Activated T-cell treated with anti-CD3 and anti-CD28 coated beads, Interleukin-2, amount 50 U/mL, for 1 hour (primary cell): ENCODE data around the gene PRMT9.

Experiments used
- DNase-seq: peaks from one replicate; pipeline ENCODE4 v3.0.0-alpha.2; 2020

Gene PRMT9

DNA sequence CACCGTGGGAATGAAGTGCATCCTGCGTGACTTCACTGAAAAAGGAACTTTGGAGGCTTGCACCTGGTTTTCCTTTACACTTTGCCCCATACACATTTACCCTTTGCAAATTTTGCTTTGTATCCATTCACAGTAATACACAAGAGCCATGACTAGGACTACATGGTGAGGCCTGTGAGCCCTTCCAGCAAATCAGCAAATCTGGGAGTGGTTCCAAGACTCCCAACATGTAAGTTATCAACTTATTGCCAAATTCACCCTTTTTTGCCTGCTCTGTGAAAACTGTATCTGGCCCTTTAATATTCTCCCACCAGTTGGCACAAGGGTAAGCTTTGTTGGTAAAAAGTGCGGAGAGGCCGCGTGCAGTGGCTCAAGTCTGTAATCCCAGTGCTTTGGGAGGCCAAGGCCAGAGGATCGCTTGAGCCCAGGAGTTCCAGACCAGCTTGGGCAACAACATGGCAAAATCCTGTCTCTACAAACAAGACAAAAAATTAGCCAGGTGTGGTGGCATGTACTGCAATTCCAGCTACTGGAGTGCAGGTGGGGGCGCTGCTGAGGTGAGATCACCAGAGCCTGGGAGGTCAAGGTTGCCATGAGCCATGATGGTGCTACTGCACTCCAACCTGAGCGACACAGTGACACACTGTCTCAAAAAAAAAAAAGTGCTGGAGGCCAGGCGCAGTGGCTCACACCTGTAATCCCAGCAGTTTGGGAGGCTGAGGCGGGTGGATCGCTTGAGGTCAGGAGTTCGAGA lies 5.0 kb downstream of the PRMT9 start:
- DNase-seq: peak; percentile 27

DNA sequence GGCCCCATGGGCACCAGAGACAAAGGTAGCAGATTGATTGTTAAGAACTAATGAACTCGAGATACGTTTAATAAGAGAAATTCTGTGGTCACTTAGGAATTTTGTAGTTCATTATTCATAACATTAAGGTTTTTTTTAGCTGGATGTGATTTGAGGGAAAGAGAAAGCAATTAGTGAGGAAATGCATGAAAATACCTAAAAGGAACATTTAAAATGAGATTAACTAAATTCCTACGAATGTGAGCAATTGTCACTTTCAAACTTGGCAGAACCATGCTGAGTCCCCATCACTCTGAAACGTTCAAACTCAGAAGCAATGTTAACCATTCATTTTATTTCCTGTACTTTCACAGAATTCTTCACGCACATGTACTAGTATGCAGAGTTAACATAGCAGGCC lies 5.9 kb downstream of the PRMT9 start:
- DNase-seq: no peak

DNA sequence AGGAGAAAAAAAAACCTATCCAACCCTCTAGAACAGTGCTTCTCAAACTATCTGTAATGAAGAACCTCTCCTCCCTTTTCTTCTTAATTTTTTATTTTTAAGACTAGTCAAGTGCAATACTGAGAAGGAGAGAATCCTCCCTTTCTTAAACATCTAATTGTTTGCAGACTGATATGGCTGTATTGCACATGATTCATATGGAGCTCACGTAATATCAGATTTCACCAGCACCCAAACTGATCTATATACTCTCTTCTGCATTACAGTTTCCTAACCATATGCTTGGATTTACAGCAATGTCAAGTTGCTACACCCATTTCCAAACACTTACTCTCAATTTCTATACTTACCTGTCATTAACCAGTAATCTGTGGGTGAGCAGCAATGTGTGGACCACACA lies 9.5 kb downstream of the PRMT9 start:
- DNase-seq: no peak

DNA sequence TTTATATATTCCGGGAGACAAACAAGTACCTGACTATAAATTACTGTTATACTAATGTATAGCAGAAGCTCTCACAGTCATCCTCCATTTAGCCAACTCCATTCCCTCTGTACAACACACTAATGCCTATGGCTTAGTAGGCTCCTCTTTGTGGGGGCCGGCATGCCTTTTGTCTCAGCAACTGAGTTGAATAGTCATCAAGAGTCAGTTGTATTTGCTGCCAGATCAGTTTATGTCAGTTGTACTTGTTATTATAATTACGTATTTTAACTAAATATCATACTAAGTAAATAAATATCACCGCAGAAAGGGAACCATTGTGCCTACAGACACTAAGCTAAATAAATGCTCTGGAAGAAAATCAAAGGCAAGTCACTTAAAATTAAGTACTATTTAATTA lies 9.9 kb downstream of the PRMT9 start:
- DNase-seq: no peak

DNA sequence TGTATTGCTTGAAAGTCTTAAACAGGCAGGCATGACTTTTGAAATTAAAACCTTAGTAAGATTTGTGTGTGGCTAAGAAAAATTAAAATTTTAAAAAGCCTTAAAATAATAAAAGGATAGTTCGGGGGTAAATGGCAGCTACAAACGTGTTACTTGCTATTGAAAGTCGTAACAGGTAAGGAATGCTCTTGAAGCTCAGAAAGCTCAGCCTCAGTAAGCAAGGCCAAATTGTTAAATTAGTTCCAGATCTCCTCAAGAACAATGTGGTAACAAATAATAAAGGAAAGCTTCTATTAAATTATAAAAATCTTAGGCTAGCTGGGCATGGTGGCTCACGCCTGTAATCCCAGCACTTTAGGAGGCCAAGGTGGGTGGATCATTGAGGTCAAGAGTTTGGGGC lies 25.5 kb downstream of the PRMT9 start:
- no peak for DNase-seq

DNA sequence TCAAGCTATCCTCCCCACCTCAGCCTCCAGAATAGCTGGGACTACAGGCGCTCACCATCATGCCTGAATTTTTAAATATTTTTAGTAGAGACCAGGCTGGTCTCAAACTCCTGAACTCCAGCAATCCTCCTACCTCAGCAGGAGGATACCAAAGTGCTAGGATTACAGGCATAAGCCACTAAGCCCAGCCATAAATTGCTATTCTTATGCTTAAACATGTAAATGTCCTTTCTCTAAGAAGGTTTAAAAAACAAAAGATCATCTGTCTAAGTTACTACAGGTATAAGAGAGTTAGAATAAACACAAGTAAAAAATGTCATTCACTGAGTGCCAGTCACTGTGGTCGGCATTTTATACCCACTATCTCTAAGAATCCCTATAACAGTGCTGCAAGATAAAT lies 28.3 kb downstream of the PRMT9 start:
- DNase-seq: no peak

DNA sequence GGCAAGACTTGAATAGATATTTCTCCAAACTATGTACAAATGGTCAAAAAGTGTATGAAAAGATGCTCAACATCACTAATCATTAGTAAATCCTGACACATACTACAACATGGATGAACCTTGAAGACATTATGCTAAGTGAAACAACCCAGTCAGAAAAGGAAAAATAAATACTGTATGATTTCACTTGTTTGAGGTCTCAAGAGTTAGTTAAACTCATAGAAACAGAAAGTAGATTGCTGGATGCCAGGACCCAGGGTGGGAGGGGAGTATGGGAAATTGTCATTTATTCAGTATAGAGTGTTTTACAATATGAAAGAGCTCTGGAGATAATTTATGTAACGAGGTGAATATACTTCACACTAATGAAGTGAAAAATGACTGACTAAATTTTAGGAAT lies 32.4 kb downstream of the PRMT9 start:
- no peak for DNase-seq

DNA sequence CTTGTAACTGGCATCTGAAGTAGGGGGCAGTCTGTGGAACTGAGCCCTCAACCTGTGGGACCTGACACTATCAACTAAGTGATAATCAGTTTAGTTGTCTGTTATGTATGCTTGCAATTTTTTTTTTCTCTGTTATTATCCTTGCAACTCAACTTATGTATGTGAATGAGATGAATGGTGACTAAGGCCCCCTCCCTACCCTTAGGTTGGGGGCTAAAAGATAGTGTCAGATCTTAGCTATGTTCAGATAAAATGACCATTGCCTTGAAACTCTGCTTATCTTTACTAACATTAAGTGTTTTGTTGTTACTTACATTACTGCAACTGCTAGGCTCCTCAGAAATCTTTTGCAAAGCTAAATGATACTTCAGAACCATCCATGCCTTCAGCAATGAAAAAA lies 35.3 kb downstream of the PRMT9 start:
- no peak for DNase-seq

DNA sequence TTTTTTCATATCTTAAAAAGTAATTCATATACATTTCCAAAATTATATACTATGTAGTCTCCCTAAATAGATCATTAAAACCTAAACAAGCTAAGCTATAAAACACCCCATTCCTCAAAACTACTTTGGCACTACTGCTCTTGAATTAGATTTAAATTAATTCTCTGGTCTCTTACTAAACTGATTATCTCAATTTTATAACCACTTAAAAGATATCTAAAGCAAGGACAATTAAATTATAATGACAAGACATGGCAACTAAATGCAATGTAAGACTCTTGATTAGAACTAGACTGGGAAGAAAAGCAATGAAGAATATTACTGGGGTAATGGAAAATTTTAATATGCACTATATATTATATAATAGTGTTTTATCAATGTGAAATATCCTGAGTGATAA lies 38.9 kb downstream of the PRMT9 start:
- DNase-seq: no peak

DNA sequence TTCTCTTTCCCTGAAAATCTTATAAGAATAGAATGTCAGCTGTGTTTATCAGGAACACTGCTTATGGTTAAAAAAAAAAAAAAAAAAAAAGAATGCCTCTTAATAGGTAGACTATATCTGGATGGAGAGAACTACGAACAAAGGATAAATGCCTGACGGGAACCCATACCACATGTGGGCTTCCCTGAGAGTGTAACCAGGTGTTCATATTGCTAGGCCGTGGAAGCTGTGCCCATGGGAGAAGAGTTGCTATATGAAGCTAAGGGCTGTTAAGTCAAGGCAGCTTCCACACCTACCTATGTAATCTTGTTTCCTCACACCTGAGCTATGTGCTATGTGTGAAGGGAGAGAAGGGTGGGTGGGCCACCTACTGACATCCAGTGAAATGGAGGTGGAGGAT lies 39.5 kb downstream of the PRMT9 start:
- DNase-seq: no peak

DNA sequence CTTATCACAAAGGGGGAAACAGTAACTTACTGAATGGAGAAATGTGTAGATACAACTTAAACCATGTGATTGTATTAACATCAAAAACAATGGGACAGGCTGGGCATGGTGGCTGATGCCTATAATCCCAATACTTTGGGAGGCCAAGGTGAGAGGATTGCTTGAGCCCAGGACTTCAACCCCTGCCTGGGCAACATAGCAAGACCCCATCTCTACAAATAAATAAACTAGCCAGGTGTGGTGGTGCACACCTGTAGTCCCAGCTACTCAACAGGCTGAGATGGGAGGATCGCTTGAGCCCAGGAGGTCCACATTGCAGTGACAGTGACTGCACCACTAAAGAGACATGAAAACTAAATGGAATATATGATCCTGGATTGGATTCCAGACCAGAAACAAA lies 40.3 kb downstream of the PRMT9 start:
- DNase-seq: no peak

DNA sequence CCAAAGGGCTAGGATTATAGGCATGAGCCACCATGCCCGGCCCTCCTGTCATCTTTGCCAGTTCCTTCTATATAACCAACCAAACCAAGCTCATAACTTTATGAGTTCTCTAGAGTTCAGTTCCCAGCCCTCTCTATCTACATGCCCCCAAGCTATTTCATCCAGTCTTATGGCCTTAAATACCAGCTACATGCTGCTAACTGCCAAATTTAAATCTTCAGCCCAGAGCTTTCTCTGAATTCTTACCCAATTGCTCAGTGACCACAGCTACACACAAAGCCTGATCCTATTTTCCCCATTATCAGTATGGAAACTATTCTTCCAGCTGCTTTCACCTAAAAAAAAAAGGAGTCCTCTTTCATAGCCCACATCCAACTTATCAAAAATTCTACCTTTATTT lies 43.6 kb downstream of the PRMT9 start:
- no peak for DNase-seq

DNA sequence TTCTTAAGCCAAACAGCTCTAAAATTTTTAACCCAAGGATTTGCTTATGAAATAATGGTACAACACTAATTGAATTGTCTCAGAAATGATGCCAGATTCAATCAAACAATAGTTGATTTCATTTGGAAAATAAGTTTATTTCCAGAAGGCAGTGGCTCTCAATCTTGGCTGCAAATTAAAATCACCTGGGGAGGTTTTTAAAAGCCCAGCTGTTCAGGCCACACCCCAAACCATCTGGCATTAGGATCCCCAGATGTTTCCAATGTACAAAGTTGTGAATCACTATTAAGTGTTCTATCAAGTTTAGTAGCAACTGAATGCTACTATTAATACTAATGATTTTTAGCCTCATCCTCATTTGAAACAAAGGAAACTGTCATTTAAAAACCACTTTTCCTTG lies 44.6 kb downstream of the PRMT9 start:
- DNase-seq: no peak

DNA sequence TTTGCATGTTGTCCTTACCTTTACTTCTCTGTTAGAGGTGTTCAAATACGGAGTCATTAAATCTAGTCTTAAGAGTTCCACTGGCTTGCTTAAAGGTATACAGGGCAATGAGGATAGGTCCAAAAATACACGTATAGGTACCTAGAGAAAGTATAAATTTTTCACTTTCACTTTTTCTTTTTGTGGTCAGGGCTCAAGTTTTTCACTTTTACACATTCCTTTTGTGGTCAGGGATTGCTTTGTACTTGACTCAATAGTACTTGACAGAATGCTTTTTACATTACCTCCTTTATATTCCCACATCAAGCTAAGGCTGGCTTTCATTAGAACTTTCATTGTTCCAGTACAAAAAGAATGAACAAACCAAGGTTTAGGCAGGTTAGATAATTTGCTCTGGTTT lies 45.0 kb downstream of the PRMT9 start:
- DNase-seq: no peak

DNA sequence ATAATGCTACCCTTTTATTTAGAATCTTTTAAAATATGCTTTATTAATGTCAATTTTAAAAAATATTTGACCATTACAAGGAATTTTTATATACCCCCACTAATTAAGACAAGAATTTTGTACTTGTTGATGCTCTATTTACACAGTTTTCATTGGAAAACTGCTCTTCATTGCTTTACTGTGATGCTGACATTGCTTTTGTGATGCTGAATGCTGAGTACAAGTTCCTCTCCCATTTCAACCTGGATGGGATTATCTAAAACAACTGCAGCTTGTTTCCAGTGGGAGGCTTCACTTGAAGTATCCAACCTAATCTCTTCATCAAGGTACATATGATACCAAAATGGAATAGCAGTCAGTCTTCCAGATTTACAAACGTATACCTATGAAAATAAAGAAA lies 45.6 kb downstream of the PRMT9 start:
- no peak for DNase-seq

DNA sequence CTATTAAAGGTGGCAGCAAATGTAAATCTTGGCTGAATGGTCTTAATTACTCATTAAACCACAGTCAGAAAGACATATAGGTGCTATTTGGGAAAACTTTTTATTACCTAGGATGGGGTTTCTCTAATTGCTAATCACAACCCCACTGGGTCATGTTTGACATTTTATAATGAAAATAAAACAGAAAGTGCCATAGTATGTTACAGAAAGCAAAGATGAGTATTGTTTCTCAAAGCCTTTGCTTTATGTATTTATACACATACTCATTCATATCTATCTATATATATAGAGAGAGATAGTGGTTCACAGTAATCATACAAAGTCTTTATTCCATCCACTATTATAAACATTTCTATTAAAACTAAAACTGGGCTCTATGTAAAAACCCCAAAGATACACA lies 48.6 kb downstream of the PRMT9 start:
- DNase-seq: no peak

DNA sequence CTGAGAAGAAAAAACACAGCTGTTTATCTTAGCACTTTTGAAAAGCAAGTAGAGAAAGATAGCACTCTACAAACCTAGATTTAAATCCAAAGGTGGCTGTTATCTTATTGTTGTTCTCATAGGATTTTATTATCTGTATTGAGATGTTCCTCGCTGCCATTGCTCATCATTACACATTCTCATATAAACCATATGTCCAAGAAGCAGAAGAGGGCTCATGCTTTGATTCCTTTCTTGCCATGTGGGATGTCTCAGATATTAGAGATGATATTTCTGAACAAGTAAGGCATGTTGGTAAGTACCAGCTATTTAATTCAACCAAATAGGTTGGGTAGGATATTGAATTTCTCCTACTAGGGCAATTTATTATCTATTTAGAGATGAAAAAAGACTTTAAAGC lies 50.3 kb downstream of the PRMT9 start:
- no peak for DNase-seq

DNA sequence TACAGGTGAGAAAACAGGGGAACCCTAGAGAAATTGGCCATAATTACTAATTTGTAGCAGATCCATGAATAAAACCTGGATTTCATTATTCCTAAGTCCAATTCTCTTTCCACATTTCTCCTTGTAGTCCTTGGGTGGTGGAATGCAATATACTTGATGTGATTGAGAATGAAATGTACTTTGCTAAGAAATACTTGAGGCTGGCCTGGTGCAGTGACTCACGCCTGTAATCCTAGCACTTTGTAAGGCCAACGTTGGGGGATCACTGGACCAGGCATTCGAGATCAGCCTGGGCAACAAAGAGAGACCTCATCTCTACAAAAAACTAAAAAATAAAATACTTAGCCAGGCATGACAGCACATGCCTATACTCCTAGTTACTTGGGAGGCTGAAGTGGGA lies 50.9 kb downstream of the PRMT9 start:
- DNase-seq: no peak

DNA sequence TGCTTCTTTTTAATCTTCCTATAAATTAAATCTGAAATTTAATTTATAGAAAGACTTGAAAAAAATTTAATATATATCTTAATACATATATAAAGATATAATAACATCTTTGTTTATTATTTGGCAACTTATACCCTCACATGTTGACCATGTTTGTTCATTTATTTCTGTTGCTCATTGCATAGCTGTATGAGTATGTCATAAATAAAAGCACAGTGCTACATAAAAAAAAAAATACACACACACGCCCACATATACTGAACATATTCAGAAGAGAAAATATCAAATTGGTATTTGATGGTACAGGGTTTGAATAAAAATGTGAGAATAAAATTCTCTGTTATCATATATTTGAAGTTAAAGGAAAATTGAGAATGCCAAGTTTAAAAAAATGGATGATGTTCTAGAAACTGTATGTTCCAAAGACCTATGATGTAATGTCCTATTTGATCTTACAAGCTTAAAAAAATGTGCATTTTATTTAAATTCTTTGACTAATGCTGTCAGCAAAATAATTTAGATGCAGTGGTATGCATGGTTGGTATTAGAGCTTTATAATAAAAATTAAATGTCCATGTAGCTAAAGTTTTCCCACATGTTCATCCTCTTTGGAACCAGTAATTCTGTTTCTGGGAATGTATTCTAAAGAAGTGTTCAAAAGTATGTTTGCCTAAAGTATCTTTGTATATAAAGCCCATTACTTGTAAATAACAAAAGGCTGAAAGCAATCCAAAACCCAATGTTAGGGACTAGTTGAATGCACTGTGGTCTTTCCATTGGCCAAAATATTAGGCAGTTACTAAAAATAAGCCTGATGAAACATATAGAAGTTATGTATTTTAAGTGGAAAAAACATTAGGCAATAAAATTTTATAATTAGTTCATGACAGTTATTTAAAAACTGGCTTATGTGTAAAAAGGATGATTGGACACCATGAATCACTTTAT lies 53.9 kb downstream of the PRMT9 start:
- no peak for DNase-seq

DNA sequence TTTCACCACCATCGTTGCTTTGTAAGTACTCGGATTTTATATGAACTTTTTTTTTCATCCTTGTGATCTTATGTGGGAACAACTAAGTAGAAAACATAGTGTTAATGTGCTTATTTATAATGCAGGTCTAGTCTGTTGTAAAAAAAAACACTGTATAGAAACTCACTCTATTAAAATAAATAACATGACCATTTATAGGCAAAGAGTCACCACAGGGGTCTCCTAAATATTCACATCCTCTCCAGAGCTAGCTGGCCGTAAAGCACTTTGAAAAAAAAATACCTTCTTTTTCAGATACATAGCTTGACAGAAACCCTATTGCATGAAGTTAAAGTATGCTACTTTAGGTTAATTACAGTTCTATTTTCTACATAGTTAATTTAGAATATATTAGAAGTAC lies 55.5 kb downstream of the PRMT9 start:
- no peak for DNase-seq

DNA sequence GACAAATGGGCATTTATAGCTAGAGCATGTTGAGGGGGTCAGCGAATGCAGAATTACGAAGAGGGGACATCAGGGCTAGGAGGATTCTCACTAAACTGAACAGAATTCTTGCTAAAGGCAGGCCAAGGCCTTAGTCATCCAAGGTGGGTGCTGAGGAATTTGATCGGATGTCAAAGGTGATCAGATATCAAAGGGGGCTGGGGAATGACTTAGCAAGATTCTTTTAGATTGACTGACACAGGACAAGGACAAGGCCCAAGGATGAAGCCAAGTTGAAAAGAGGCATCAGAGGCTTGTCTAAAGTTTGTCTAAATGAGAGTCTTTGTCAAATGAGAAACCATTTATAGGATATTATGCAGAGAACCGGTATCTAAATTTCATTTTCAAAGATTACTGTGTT lies 57.1 kb downstream of the PRMT9 start:
- no peak for DNase-seq

DNA sequence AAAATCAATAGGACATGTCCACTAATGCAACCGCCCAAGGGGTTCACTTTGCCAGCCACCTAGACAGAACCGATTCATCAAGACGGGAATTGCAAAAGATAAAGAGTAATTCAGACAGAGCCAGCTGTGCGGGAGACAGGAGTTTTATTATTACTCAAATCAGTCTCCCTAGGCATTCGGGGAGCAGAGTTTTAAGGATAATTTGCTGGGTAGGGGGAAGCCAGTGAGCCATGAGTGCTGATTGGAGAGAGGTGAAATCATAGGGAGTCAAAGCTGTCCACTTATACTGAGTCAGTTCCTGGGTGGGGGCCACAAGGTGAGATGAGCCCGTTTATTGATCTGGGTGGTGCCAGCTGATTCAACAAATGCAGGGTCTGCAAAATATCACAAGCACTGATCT lies 58.2 kb downstream of the PRMT9 start:
- DNase-seq: no peak

DNA sequence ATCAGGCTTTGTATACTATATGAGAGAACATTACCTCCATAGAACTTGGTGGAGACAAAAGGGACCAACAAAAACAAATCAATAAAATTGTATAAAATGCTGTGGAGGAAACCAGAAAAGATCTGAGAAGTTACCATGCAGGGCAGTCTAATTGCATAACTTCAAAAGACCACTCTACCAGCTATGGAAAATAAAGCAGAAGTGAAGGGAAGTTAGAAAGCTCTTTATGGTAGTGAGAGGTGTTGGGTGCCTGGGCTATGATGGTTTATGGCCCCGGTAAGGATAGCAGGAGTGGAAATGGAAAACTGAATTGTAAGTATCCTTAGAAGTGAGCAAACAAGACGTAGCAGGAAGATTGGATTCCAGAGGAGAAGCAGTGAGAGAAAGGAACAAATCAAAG lies 63.6 kb downstream of the PRMT9 start:
- DNase-seq: no peak
